K562 (cell line): Measurements from ENCODE around the gene CRLF2. TPM values are rescaled to one million over a fixed set of nuclear protein-coding genes. Genes with fewer than 3 reads are reported as not detected.

Experiments used
- ATAC-seq: fragments of 200-7000 bp; cut with Tn5 transposase; 3 replicates; pipeline ENCODE4 v1.9.1; 2020; ENCODE audit warnings: moderate library complexity
- BruUV-seq: library from RNA; stranded (reverse); fragments of 400-500 nt; replicated peaks from 2 replicates; lab custom pipeline; 2021; lab: Mats Ljungman, UMichigan
- CTCF ChIA-PET: fragments of 300-600 bp; formaldehyde crosslinking; extraction: SDS; loops from one replicate; lab custom pipeline; 2021; ENCODE audit warnings: low intra/inter-chr PET ratio; lab: Yijun Ruan, JAX
- POLR2A ChIA-PET: fragments of 300-600, 350-650 bp; sonication (Branson Sonifier 250); formaldehyde crosslinking; extraction: SDS; loops from one replicate; lab custom pipeline; 2021; ENCODE audit warnings: antibody characterized with exemption, inconsistent platforms; lab: Yijun Ruan, JAX
- DNase-seq, 4 experiments: peaks; one replicate each; pipeline versions ENCODE4 v3.0.0 to v3.0.0-alpha.2; 2011 to 2018; ENCODE audit warnings: low spot score in 3 of 4, mixed read lengths in 3 of 4; ENCODE audit errors: extremely low read depth in 1 of 4
- FAIRE-seq: peaks from 2 replicates; lab custom pipeline; 2011; peaks lifted over from hg19 to GRCh38; lab: Jason Lieb, UNC
- H2AFZ ChIP-seq: 2 replicates; pipeline ENCODE4 v1.6.0; 2011; ENCODE audit warnings: low read depth, low read length, control low read depth, inconsistent platforms
- H3K27ac ChIP-seq: fragments of 200-600 bp; 3 replicates; pipeline ENCODE4 v1.8.0; 2011; ENCODE audit warnings: low read depth, mild to moderate bottlenecking, control low read depth, inconsistent platforms, low read length, moderate library complexity, mixed read lengths; ENCODE audit errors: extremely low read depth
- H3K27me3 ChIP-seq, 2 experiments: fragments of 300-600 bp in 1 of 2; 2 replicates in 1 of 2; 3 replicates in 1 of 2; pipeline versions ENCODE4 v1.6.0 to v1.8.0; 2011; ENCODE audit warnings: inconsistent platforms in 2 of 2, low read length in 2 of 2, mild to moderate bottlenecking in 1 of 2, mixed read lengths in 1 of 2, moderate library complexity in 1 of 2; ENCODE audit not compliant: control insufficient read depth in 2 of 2, insufficient read depth in 2 of 2
- H3K36me3 ChIP-seq: fragments of 300-600 bp; 3 replicates; pipeline ENCODE4 v1.8.0; 2011; ENCODE audit warnings: mild to moderate bottlenecking, low read length, inconsistent platforms; ENCODE audit not compliant: control insufficient read depth, insufficient read depth
- H3K4me1 ChIP-seq, 2 experiments: fragments of 200-600 bp in 1 of 2; replicated peaks in 1 of 2; 2 replicates in 1 of 2; 3 replicates in 1 of 2; pipeline versions ENCODE4 v1.5.1 to v1.8.0; 2011; ENCODE audit warnings: inconsistent platforms in 2 of 2, low read length in 2 of 2, mild to moderate bottlenecking in 1 of 2, mixed read lengths in 1 of 2, moderate library complexity in 1 of 2; ENCODE audit not compliant: control insufficient read depth in 2 of 2, insufficient read depth in 2 of 2
- H3K4me2 ChIP-seq: 2 replicates; pipeline ENCODE4 v1.6.1; 2011; ENCODE audit warnings: low read length, control low read depth, inconsistent platforms, mixed read lengths; ENCODE audit not compliant: insufficient read depth
- H3K4me3 ChIP-seq: fragments of 200-600 bp; sonication (generic), shearing (Covaris generic); 2 replicates; pipeline ENCODE4 v1.5.1; 2016; ENCODE audit warnings: control low read depth, inconsistent platforms
- H3K79me2 ChIP-seq: fragments of 200-600 bp; 3 replicates; pipeline ENCODE4 v1.8.0; 2011; ENCODE audit warnings: low read length, inconsistent platforms; ENCODE audit not compliant: control insufficient read depth, insufficient read depth
- H3K9ac ChIP-seq, 2 experiments: 2 replicates each; pipeline versions ENCODE4 v1.6.0 to v1.6.1; 2011; ENCODE audit warnings: low read depth in 2 of 2, low read length in 2 of 2, control low read depth in 1 of 2, inconsistent platforms in 1 of 2, mild to moderate bottlenecking in 1 of 2, mixed read lengths in 1 of 2; ENCODE audit not compliant: insufficient read depth in 1 of 2
- H3K9me1 ChIP-seq: one replicate; pipeline ENCODE4 v1.6.0; 2011; ENCODE audit warnings: inconsistent platforms, mild to moderate bottlenecking, low read length, moderate library complexity; ENCODE audit not compliant: control insufficient read depth, insufficient read depth
- H3K9me3 ChIP-seq: replicated peaks from 2 replicates; pipeline ENCODE4 v1.5.1; 2011; ENCODE audit warnings: low read depth, low read length, inconsistent platforms; ENCODE audit not compliant: control insufficient read depth, insufficient read depth
- H4K20me1 ChIP-seq: replicated peaks from 2 replicates; pipeline ENCODE4 v1.6.1; 2011; ENCODE audit warnings: low read length, inconsistent platforms, mixed read lengths; ENCODE audit not compliant: control insufficient read depth, insufficient read depth
- ETV1 ChIP-seq: fragments of 450-650 bp; conservative IDR thresholded peaks from 2 replicates; pipeline ENCODE4 v1.6.1; 2016; ENCODE audit warnings: missing genetic modification characterization, control low read depth, low read depth, missing compliant biosample characterization
- FOXM1 ChIP-seq, 2 experiments: fragments of 450-650 bp in 1 of 2; sonication (generic) in 1 of 2; formaldehyde crosslinking in 1 of 2; IDR thresholded peaks; 2 replicates each; pipeline versions ENCODE4 v1.6.1 to v1.9.0; 2017 to 2022; ENCODE audit warnings: low read depth in 2 of 2, mild to moderate bottlenecking in 2 of 2, missing genetic modification reagents in 1 of 2, moderate library complexity in 1 of 2
- HDAC3 ChIP-seq: fragments of 450-650 bp; IDR thresholded peaks from 2 replicates; pipeline ENCODE4 v1.6.1; 2018; ENCODE audit warnings: borderline replicate concordance, mild to moderate bottlenecking, moderate library complexity; ENCODE audit not compliant: partially characterized antibody
- MEF2A ChIP-seq: IDR thresholded peaks from 2 replicates; pipeline ENCODE4 v1.6.1; 2011; ENCODE audit warnings: low read depth, mild to moderate bottlenecking, low read length, moderate library complexity; ENCODE audit not compliant: control insufficient read depth
- ZC3H11A ChIP-seq: IDR thresholded peaks from 2 replicates; pipeline ENCODE4 v1.6.1; 2012; ENCODE audit warnings: low read depth, low read length, improper control_type of control experiment
- ZNF589 ChIP-seq: fragments of 200-800 bp; sonication (Bioruptor generic); IDR thresholded peaks from 2 replicates; pipeline ENCODE4 v1.6.1; 2016; ENCODE audit warnings: low read depth, missing genetic modification characterization, missing compliant biosample characterization
- WGBS: fragments of 100-300 bp; shearing (Covaris generic); methylation state at CpG from one replicate; pipeline ENCODE4 v1.1.6; 2016; ENCODE audit warnings: low coverage, mixed read lengths; ENCODE audit not compliant: insufficient coverage; ENCODE audit errors: missing lambda C conversion rate; 5-methylcytosine and 5-hydroxymethylcytosine counted together
- in situ Hi-C: fragments of 300-500 bp; cut with MboI; formaldehyde crosslinking; loops from 4 replicates; pipeline ENCODE4 v1.15.0; 2018; ENCODE audit warnings: inconsistent platforms, mixed read lengths
- intact Hi-C: fragments of 100-400 bp; cut with micrococcal nuclease; formaldehyde crosslinking; loops from 2 replicates; pipeline ENCODE4 v1.14.2; 2022
- polyA plus RNA-seq, 8 experiments: library from polyadenylated mRNA; depleted of rRNA in 4 of 8; stranded (reverse) in 5 of 8; unstranded in 3 of 8; fragments of >200 nt; fragmentation: Nextera tagmentation in 2 of 8; fragmentation: Illumina TruSeq in 1 of 8; extraction: Ambion mirVana in 2 of 8; extraction: Trizol in 1 of 8; gene quantifications; 2 replicates each; pipeline versions ENCODE4 v1.2.1 to v1.2.3, GENCODE V29; 2011 to 2014; ENCODE audit warnings: inconsistent platforms in 1 of 8, missing spikeins in 1 of 8
- total RNA-seq, 7 experiments: library from RNA; depleted of rRNA in 6 of 7; stranded (reverse); fragments of >200 nt in 6 of 7; fragmentation: Illumina TruSeq in 2 of 7; extraction: Trizol in 2 of 7; gene quantifications; 2 replicates each; pipeline versions ENCODE4 v1.2.1 to v1.2.3, GENCODE V29; 2011 to 2021; ENCODE audit warnings: low replicate concordance in 1 of 7

CRLF2 gene
- total and polyA plus RNA-seq, 9 of the 15 experiments (the other 6 are each of a cell fraction or from before 2014, with no cell fraction given) = not detected

GRCh38 chrX:1202251-1202650 is 10.2 kb downstream of the CRLF2 start:
- in situ Hi-C loops (no loop called here), intact Hi-C loops (no loop called here)
- TF ChIP-seq MEF2A = no peak
- no peak for TF ChIP-seq ZNF589 (CRISPR knock-in tag)
- TF ChIP-seq ZC3H11A = no peak
- TF ChIP-seq FOXM1 (IDR thresholded peaks at IDR 0.05; ENCODE audit: low read depth) = no peak
- TF ChIP-seq FOXM1 (CRISPR knock-in tag; IDR thresholded peaks at IDR 0.05; ENCODE audit: low read depth) = no peak
- no peak for TF ChIP-seq HDAC3
- TF ChIP-seq ETV1 (tag) = no peak
- no TSS peak for BruUV-seq
- H3K9ac ChIP-seq = no peak overlapping the region
- H4K20me1 ChIP-seq = no peaks in the 10 kb centered on the region
- ChIA-PET POLR2A (no interaction called here), CTCF (no interaction called here)
- no peak overlapping the region for H3K27ac ChIP-seq
- no peaks in the 10 kb centered on the region for H3K9me1 ChIP-seq
- DNase-seq (no peak), FAIRE-seq (no peak), ATAC-seq (no peak)
- peaks cover 0 to 4% of the 10 kb centered on the region in 2 experiments; a peak in 1 of 5 replicates for H3K27me3 ChIP-seq
- no peak overlapping the region for H2AFZ ChIP-seq
- no peaks in the 10 kb centered on the region for H3K36me3 ChIP-seq
- H3K4me1 ChIP-seq = no peaks in the 10 kb centered on the region
- H3K9me3 ChIP-seq = no peaks in the 10 kb centered on the region; the same call in 1 of the 2 replicates
- H3K4me3 ChIP-seq = no peak overlapping the region
- no peak overlapping the region for H3K4me2 ChIP-seq
- WGBS = 47% methylated on average over 11 of the region's 21 CpGs
- no peaks in the 10 kb centered on the region for H3K79me2 ChIP-seq
